SJCRH30 (cell line): Measurements from ENCODE around the gene NOLC1. TPM values are rescaled to one million over a fixed set of nuclear protein-coding genes. Genes with fewer than 3 reads are reported as not detected.

ENCODE experiments used
- DNase-seq, 2 experiments: peaks; one replicate each; pipeline ENCODE4 v3.0.0-alpha.2; 2015 to 2020
- H3K27ac ChIP-seq: fragments of 250-450 bp; sonication (Bioruptor Pico); 2 replicates; pipeline ENCODE4 v1.5.1; 2020; ENCODE audit warnings: mild to moderate bottlenecking, moderate library complexity
- H3K27me3 ChIP-seq: fragments of 250-450 bp; sonication (Bioruptor Pico); 2 replicates; pipeline ENCODE4 v1.5.1; 2020; ENCODE audit warnings: mild to moderate bottlenecking, moderate library complexity
- H3K36me3 ChIP-seq: fragments of 250-450 bp; sonication (Bioruptor Pico); 2 replicates; pipeline ENCODE4 v1.5.1; 2020; ENCODE audit warnings: mild to moderate bottlenecking, moderate library complexity
- H3K4me1 ChIP-seq: fragments of 250-450 bp; sonication (Bioruptor Pico); 2 replicates; pipeline ENCODE4 v1.5.1; 2020; ENCODE audit warnings: mild to moderate bottlenecking, moderate library complexity
- H3K4me3 ChIP-seq: fragments of 250-450 bp; sonication (Bioruptor Pico); 2 replicates; pipeline ENCODE4 v1.5.1; 2020; ENCODE audit warnings: mild to moderate bottlenecking, moderate library complexity
- H3K9me3 ChIP-seq: fragments of 250-450 bp; sonication (Bioruptor Pico); replicated peaks from 2 replicates; pipeline ENCODE4 v1.5.1; 2020; ENCODE audit warnings: mild to moderate bottlenecking, moderate library complexity
- total RNA-seq: library from RNA; depleted of rRNA; stranded (reverse); fragments of >200 nt; shearing (Covaris generic); gene quantifications from 2 replicates; pipeline ENCODE4 v1.2.3, GENCODE V29; 2014; rRNA removed

Gene NOLC1
- total RNA-seq, 1 experiment from 2014 or later: 242 TPM

DNA sequence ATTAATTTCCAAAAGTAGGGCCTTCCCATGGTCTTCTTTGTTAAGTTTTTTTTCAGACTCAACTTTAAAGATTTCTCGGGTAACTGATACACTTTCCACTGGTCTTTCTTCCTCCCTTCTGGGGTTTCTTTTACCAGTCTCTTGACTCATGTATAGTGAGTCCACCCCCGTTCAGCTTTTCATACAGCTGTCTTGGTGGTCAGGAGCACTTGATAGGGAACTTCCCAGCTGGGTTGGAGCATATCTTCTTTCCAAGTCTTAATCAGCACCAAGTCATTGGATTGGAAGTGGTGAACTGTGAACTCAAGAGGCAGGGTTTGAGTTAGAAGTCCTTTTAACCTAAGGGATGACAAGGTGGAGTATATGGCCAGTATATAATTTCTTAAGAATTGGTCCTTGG is 44.7 kb downstream of the NOLC1 start:
- no peak overlapping the region for H3K4me3 ChIP-seq
- no peaks in the 10 kb centered on the region for H3K27me3 ChIP-seq
- H3K4me1 ChIP-seq: peaks cover 32% of the 10 kb centered on the region
- peaks cover 24% of the 10 kb centered on the region for H3K9me3 ChIP-seq
- 0 out of 2 replicates have a peak, but pooled peaks cover 3% of the 10 kb centered on the region for H3K36me3 ChIP-seq
- peak; percentile 74 to 85 for DNase-seq
- peak overlapping the region; percentile 62 for H3K27ac ChIP-seq

DNA sequence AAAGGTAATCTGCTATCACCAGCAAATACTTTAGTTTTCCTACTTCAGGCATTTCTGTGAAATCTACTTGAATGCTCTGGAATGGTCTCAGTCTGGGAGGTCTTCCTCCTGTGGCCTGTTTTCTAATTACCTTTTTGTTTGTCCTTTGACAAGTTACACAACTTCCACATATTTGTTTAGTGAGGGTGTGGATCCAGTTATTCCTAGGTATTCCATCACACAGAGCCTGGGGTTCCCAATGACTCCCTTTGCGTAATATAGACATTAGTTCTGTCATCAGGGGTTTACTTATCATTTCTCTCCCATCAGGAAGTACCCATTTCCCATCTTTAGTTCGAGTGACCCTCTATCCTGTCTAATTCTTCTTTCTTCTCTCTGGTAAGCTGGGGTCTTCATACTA is 45.8 kb downstream of the NOLC1 start:
- Histone ChIP-seq H3K9me3 (peaks cover 30% of the 10 kb centered on the region), H3K4me1 (peaks cover 32% of the 10 kb centered on the region)

DNA sequence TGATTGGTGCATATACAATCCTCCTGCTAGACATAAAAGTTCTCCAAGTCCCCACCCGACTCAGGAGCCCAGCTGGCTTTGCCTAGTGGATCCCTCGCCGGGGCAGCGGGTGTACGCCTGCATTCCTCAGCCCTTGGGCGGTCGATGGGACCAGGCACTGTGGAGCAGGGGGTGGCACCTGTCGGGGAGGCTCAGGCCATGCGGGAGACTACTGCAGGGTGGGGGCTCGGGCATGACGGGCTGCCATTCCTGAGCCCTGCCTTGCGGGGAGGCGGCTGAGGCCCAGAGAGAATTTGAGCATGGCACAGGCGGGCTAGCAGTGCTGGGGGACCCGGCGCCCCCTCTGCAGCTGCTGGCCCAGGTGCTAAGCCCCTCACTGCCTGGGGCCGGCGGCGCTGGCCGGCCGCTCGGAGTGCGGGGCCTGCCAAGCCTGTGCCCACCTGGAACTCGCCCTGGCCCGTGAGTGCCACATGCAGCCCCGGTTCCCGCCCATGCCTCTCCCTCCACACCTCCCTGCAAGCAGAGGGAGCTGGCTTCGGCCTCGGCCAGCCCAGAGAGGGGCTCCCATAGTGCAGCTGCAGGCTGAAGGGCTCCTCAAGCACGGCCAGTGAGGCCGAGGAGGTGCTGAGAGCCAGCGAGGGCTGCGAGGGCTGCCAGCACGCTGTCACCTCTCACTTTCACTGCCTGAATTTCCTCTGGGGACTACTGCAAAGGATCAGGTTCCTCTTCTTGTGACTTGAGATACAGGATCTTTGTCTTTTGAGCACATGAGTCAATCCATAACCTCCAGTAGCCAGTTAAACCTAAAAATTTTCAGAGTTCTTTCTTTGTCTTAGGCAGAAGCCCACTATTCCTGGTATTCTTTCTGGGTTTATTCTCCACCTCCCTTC is 48.8 kb downstream of the NOLC1 start:
- H3K27me3 ChIP-seq: no peaks in the 10 kb centered on the region
- H3K4me3 ChIP-seq: no peak overlapping the region
- 0 out of 2 replicates have a peak, but pooled peaks cover 3% of the 10 kb centered on the region for H3K36me3 ChIP-seq
- no peak overlapping the region for H3K27ac ChIP-seq
- DNase-seq: no peak
- H3K4me1 ChIP-seq: peaks cover 18% of the 10 kb centered on the region
- H3K9me3 ChIP-seq: peaks cover 48% of the 10 kb centered on the region

More for the DNA sequence above, 45.8 kb downstream of the NOLC1 start:
- no peaks in the 10 kb centered on the region for H3K27me3 ChIP-seq
- H3K36me3 ChIP-seq: 0 out of 2 replicates have a peak, but pooled peaks cover 3% of the 10 kb centered on the region
- no peak overlapping the region for H3K27ac ChIP-seq
- no peak overlapping the region for H3K4me3 ChIP-seq
- no peak for DNase-seq

- Histone ChIP-seq H3K27me3 (no peaks in the 10 kb centered on the region), H3K4me1 (peaks cover 8% of the 10 kb centered on the region), H3K9me3 (peaks cover 48% of the 10 kb centered on the region), H3K27ac (no peak overlapping the region), H3K4me3 (no peak overlapping the region), H3K36me3 (no peaks in the 10 kb centered on the region)
- DNase-seq: no peak
Measured at GRCh38 chr10:102202386-102202785, 50.2 kb downstream of the NOLC1 start.

DNA sequence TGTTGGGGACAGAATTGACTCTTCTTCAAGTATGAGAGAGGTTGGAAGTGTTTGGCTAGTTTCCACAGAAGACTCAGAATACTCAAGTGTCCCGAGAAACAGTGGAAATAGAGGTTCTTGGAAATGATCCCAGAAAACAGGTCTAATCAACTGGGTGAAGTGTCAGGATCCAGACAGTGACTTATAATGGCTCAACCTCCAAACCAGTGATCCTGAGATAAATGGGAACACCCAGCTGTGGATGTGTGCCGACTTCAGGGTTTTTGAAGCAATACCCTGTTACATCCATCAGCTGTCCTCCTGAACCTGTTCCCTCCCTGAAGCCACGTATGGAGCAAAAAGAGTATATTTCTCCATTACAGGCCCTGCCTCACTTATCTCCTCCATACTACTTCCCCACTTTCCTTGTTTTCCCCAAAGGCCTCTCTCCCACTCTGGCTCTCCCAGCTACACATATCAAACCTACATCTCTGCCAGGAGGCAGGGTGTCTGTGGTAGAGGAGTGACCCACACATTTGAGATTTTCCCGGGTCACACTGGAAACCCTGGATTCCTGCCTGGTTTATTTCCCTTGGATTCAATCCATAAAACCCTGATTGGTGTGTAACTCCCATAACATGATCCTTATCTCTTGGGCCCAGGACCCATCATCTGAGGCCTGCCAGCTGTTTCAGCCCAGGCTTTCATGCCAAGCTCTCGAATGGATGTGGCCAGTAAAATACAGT is 56.3 kb downstream of the NOLC1 start:
- Histone ChIP-seq H3K9me3 (peaks cover 16% of the 10 kb centered on the region), H3K4me1 (peaks cover 23% of the 10 kb centered on the region), H3K4me3 (no peak overlapping the region), H3K27me3 (no peaks in the 10 kb centered on the region), H3K36me3 (no peaks in the 10 kb centered on the region), H3K27ac (peak overlapping the region; percentile 74)
- DNase-seq: peak; percentile 91 to 98

DNA sequence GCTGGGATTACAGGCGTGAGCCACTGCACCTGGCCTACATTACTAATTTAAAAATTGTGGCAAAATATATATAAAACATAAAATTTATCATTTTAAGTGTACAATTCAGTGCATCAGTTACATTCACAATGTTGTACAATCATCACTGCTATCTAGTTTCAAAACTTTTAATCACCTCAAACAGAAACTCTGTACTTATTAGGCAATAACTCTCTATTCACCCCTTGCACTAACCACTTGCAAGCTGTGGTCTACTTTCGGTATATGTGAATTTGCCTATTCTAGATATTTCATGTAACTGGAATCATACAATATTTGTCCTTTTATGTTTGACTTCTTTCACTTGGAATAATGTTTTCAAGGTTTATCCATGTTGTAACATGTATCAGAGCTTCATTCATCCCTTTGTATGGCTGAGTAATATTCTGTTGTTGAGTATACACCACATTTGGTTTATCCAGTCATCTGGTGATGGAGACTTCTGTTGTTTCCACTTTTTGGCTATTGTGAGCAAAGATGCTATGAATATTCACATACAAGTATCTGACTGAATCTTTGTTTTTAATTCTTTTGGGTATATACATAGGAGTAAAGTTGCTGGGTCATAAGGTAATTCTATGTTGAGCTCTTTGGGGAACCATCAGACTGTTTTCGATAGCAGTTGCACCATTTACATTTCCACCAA is 59.6 kb downstream of the NOLC1 start:
- no peak for DNase-seq
- Histone ChIP-seq H3K4me3 (no peak overlapping the region), H3K27me3 (no peaks in the 10 kb centered on the region), H3K27ac (no peak overlapping the region), H3K9me3 (no peaks in the 10 kb centered on the region; the same call in 1 of the 2 replicates), H3K36me3 (no peaks in the 10 kb centered on the region), H3K4me1 (peaks cover 23% of the 10 kb centered on the region)

Other genes with a start within 250 kb of the NOLC1 start
- gene ARMH3, start 96.2 kb upstream of the NOLC1 start, total RNA-seq: 24.1 and 25.7 TPM in 2 replicates
- gene HPS6, start 87.0 kb upstream of the NOLC1 start, total RNA-seq: 6.4 and 7.0 TPM in 2 replicates
- gene LDB1, start 32.0 kb upstream of the NOLC1 start, total RNA-seq: 72.6 and 81.6 TPM in 2 replicates
- gene PPRC1, start 19.3 kb upstream of the NOLC1 start, total RNA-seq: 61.0 and 63.0 TPM in 2 replicates
- 0.42 and 0.53 TPM in 2 replicates for gene ELOVL3, start 73.9 kb downstream of the NOLC1 start, total RNA-seq
- 105 and 111 TPM in 2 replicates for gene PITX3, start 89.1 kb downstream of the NOLC1 start, total RNA-seq
- gene GBF1, start 93.1 kb downstream of the NOLC1 start, total RNA-seq: 124 and 131 TPM in 2 replicates
- gene NFKB2, start 243.3 kb downstream of the NOLC1 start, total RNA-seq: 25.3 and 25.6 TPM in 2 replicates